Measurements from ENCODE around the gene CDYL2. TPM values are rescaled to one million over a fixed set of nuclear protein-coding genes. Genes with fewer than 3 reads are reported as not detected.

CDYL2 gene
- total RNA-seq, 2 donors from 2014 or later, result 1.6 to 7.8 TPM

DNA sequence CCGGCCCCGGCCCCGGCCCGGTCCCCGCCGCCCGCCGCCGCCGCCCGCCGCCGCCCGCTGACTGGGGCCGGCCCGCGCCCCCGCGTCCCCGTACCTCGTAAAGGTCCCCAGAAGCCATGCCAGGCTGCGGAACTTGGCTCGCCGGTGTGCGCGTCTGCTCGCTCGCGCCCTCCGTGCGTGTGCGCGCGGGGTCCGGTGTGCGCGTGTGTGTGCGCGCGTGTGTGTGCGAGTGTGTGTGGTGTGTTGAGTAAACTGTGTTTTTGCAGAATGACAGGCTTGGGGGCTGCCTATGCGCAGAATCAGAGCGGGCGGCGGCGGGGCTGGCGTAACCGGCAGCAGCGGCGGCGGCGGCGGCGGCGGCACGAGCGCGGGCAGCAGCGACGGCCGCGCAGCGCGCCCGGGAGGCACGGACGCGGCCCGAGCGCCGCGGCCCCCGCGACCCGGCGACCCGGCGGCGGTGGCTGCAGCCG, 307 bp downstream of the CDYL2 start:
- 0% methylated on average over 41 of the region's 80 CpGs; no CpG with 5 or more reads in 1 of the 2 donors for WGBS, 2 donors
- H3K4me3 ChIP-seq, result peak overlapping the region in 1 of 2 donors; percentile 54
- no peaks in the 10 kb centered on the region for H3K9me3 ChIP-seq
- peak; percentile 70 for ATAC-seq
- intact Hi-C loops (cut with DNase I), result no loop called here
- no peaks in the 10 kb centered on the region for H3K36me3 ChIP-seq (replicated peaks in 1 of 2; ENCODE audit: insufficient read depth in 1 of 2, low read depth in 2 of 2)
- H3K4me1 ChIP-seq, result peaks cover 4% of the 10 kb centered on the region
- peak overlapping the region in 3 of 4 donors; percentile 9 to 75 (median 53) for H3K27ac ChIP-seq
- no peaks in the 10 kb centered on the region for H3K27me3 ChIP-seq
- peak; percentile 49 to 67 (median 58) for DNase-seq
- TF ChIP-seq POLR2A (IDR thresholded peaks at IDR 0.05), result peak in 2 of 3 donors; percentile 19 to 39
- TF ChIP-seq, protein P1, sequence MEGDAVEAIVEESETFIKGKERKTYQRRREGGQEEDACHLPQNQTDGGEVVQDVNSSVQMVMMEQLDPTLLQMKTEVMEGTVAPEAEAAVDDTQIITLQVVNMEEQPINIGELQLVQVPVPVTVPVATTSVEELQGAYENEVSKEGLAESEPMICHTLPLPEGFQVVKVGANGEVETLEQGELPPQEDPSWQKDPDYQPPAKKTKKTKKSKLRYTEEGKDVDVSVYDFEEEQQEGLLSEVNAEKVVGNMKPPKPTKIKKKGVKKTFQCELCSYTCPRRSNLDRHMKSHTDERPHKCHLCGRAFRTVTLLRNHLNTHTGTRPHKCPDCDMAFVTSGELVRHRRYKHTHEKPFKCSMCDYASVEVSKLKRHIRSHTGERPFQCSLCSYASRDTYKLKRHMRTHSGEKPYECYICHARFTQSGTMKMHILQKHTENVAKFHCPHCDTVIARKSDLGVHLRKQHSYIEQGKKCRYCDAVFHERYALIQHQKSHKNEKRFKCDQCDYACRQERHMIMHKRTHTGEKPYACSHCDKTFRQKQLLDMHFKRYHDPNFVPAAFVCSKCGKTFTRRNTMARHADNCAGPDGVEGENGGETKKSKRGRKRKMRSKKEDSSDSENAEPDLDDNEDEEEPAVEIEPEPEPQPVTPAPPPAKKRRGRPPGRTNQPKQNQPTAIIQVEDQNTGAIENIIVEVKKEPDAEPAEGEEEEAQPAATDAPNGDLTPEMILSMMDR (IDR thresholded peaks at IDR 0.05), result no peak

DNA sequence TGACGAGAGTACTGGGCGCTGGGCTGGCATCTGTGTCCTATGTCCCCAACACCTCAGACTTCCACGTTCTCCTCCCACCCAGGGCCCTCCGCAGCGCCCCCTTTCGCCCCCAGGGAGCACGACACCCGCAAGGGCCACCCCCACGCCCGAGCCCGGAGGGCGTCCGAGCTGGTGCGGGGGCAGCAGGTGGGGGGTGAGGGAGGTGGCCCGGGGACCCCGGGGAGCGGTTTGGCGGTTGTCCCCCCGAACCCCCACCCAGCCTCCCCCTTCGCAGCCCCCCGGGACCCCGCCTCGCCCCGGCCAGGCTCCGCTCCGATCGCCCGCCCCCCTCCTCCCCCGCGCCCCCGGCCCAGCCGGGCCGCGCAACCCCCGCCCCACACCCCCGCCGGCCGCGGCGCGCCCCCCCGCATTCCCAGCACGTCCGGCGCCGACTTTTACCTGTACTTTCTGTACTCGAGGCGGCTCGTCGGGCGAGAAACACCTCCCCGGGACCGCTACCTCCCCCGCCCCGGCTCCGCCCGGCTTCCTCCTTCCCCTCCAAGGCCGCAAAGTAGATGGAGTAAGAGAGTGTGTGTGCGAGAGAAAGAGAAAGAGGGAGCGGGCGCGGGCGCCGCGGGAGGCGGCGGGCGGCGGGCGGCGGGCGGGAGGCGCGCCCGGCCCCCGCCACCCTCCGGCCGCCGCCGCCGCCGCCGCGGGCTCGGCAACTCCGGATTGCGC, 901 bp downstream of the CDYL2 start:
- intact Hi-C loops (cut with DNase I), result no loop called here
- Histone ChIP-seq H3K27ac (peak overlapping the region in 2 of 4 donors; percentile 40 to 46), H3K4me1 (peaks cover 4% of the 10 kb centered on the region), H3K36me3 (replicated peaks in 1 of 2; ENCODE audit: insufficient read depth in 1 of 2, low read depth in 2 of 2) (no peaks in the 10 kb centered on the region), H3K27me3 (no peaks in the 10 kb centered on the region), H3K9me3 (no peaks in the 10 kb centered on the region), H3K4me3 (peak overlapping the region in 1 of 2 donors; percentile 14)
- DNase-seq (peak; percentile 27 to 50 (median 38)), ATAC-seq (peak; percentile 33)
- no peak for TF ChIP-seq POLR2A (IDR thresholded peaks at IDR 0.05)
- TF ChIP-seq, protein P1 (IDR thresholded peaks at IDR 0.05), result peak; percentile 20 to 44 (median 37)
- WGBS, 2 donors, result 5 to 16% methylated on average over 11 to 28 of the region's 87 CpGs

DNA sequence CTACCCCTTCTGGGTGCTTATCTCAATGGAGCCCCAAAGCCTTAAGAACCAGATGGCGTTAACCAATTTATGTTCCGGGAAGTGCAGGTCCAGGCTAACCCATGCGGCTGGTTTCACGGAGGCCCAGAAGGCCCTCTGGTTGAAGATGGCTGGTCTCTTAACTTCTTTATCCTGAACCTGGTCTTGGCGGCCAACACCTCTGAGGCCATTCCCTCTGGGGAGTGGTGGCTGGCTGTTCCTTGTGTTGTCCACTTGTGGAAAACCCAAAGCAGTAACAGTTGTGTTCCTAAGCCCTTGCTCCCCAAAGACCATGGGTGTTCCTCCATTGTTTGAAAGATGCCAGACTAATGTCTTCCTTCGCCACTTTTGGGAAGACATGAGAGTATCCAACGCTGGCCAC, 1.5 kb downstream of the CDYL2 start:
- no peak overlapping the region for H3K4me3 ChIP-seq
- WGBS, 2 donors, result 87 to 96% methylated on average over 6 to 7 of the region's 7 CpGs
- H3K27ac ChIP-seq, result no peak overlapping the region
- DNase-seq (no peak), ATAC-seq (no peak)
- TF ChIP-seq, protein P1 (IDR thresholded peaks at IDR 0.05), result no peak
- no peak for TF ChIP-seq POLR2A (IDR thresholded peaks at IDR 0.05)
- no peaks in the 10 kb centered on the region for H3K9me3 ChIP-seq
- no peaks in the 10 kb centered on the region for H3K36me3 ChIP-seq (replicated peaks in 1 of 2; ENCODE audit: insufficient read depth in 1 of 2, low read depth in 2 of 2)
- intact Hi-C loops (cut with DNase I), result no loop called here
- no peaks in the 10 kb centered on the region for H3K27me3 ChIP-seq
- H3K4me1 ChIP-seq, result peaks cover 4% of the 10 kb centered on the region

DNA sequence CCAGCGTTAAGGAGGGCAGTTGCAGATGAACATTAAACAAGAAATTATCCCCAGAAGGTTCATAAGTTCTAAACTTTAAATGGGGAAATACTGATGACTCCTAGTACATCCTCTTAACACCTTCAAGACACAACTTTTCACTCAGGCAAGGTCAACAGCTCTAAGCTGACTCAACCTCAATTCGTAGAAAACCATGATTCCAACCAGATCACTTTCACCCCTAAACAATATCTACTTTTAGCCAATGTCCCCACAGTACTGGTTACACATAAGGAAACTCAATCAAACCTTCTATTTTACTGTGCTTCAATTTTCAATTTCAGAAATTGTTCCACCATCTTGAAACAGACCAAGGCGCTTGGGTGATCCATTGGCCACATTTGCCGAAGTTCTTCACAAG, 2.3 kb downstream of the CDYL2 start:
- no peaks in the 10 kb centered on the region for H3K27me3 ChIP-seq
- intact Hi-C loops (cut with DNase I), result no loop called here
- no peak for ATAC-seq
- DNase-seq, result no peak
- H3K36me3 ChIP-seq (replicated peaks in 1 of 2; ENCODE audit: insufficient read depth in 1 of 2, low read depth in 2 of 2), result no peaks in the 10 kb centered on the region
- H3K4me1 ChIP-seq, result peaks cover 4% of the 10 kb centered on the region
- no peak overlapping the region for H3K4me3 ChIP-seq
- no peak overlapping the region for H3K27ac ChIP-seq
- H3K9me3 ChIP-seq, result no peaks in the 10 kb centered on the region
- TF ChIP-seq POLR2A (IDR thresholded peaks at IDR 0.05), result no peak
- TF ChIP-seq, protein P1 (IDR thresholded peaks at IDR 0.05), result no peak
- 93 to 94% methylated on average over 4 of the region's 4 CpGs for WGBS, 2 donors

All from body of pancreas (tissue), 4 donors.